Measurements from ENCODE around the gene GADD45GIP1. TPM values are rescaled to one million over a fixed set of nuclear protein-coding genes. Genes with fewer than 3 reads are reported as not detected.

Gene GADD45GIP1
- total RNA-seq, 3 donors from 2014 or later (not counting 1 experiment from before 2014, with no cell fraction given) = 5.3 to 7.1 (median 5.7) TPM

GRCh38 chr19:12937093-12937926 lies 19.7 kb downstream of the GADD45GIP1 start:
- ATAC-seq = no peak
- Mint-ChIP-seq H3K27ac (peak overlapping the region; percentile 96), H3K36me3 (no peaks in the 10 kb centered on the region), H3K27me3 (ENCODE audit: low read depth in 2 of 2) (no peaks in the 10 kb centered on the region), H3K4me1 (peaks cover 51 to 55% of the 10 kb centered on the region in 2 donors), H3K9me3 (no peaks in the 10 kb centered on the region), H3K4me3 (peak overlapping the region; percentile 96)
- DNase-seq = peak in 1 of 2 donors; percentile 46
- WGBS (ENCODE audit: insufficient coverage) = 13% methylated on average over 23 of the region's 23 CpGs
- H3K4me1 ChIP-seq (ENCODE audit: control insufficient read depth, insufficient read depth, low read length) = peaks cover 66% of the 10 kb centered on the region
- peak overlapping the region; percentile 66 for H3K27ac ChIP-seq (ENCODE audit: low read length)
- H3K27me3 ChIP-seq (ENCODE audit: control insufficient read depth, insufficient read depth, low read length) = no peaks in the 10 kb centered on the region
- peaks cover 29% of the 10 kb centered on the region for H3K36me3 ChIP-seq (ENCODE audit: control insufficient read depth, insufficient read depth, low read length)
- intact Hi-C loops (cut with micrococcal nuclease) = loop anchor here (5.0 kb wide), 1 partner anchor 145 kb away; the partner anchor contains the start of gene JUNB
- TF ChIP-seq, protein P1, sequence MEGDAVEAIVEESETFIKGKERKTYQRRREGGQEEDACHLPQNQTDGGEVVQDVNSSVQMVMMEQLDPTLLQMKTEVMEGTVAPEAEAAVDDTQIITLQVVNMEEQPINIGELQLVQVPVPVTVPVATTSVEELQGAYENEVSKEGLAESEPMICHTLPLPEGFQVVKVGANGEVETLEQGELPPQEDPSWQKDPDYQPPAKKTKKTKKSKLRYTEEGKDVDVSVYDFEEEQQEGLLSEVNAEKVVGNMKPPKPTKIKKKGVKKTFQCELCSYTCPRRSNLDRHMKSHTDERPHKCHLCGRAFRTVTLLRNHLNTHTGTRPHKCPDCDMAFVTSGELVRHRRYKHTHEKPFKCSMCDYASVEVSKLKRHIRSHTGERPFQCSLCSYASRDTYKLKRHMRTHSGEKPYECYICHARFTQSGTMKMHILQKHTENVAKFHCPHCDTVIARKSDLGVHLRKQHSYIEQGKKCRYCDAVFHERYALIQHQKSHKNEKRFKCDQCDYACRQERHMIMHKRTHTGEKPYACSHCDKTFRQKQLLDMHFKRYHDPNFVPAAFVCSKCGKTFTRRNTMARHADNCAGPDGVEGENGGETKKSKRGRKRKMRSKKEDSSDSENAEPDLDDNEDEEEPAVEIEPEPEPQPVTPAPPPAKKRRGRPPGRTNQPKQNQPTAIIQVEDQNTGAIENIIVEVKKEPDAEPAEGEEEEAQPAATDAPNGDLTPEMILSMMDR (IDR thresholded peaks at IDR 0.05) = no peak
- peak overlapping the region; percentile 50 for H3K4me3 ChIP-seq (ENCODE audit: low read length)
- no peaks in the 10 kb centered on the region for H3K9me3 ChIP-seq (ENCODE audit: control insufficient read depth, insufficient read depth, low read length)

- Mint-ChIP-seq H3K4me1 (peaks cover 51 to 58% of the 10 kb centered on the region in 2 donors), H3K36me3 (no peaks in the 10 kb centered on the region), H3K4me3 (no peak overlapping the region), H3K27ac (no peak overlapping the region), H3K9me3 (no peaks in the 10 kb centered on the region), H3K27me3 (ENCODE audit: low read depth in 2 of 2) (no peaks in the 10 kb centered on the region)
- WGBS (ENCODE audit: insufficient coverage) = 31% methylated on average over 6 of the region's 7 CpGs
- peaks cover 21% of the 10 kb centered on the region for H3K36me3 ChIP-seq (ENCODE audit: control insufficient read depth, insufficient read depth, low read length)
- DNase-seq (peak in 1 of 2 donors; percentile 28), ATAC-seq (no peak)
- H3K9me3 ChIP-seq (ENCODE audit: control insufficient read depth, insufficient read depth, low read length) = no peaks in the 10 kb centered on the region
- H3K4me1 ChIP-seq (ENCODE audit: control insufficient read depth, insufficient read depth, low read length) = peaks cover 69% of the 10 kb centered on the region
- TF ChIP-seq, protein P1 (IDR thresholded peaks at IDR 0.05) = no peak
- no peak overlapping the region for H3K27ac ChIP-seq (ENCODE audit: low read length)
- H3K4me3 ChIP-seq (ENCODE audit: low read length) = no peak overlapping the region
- no peaks in the 10 kb centered on the region for H3K27me3 ChIP-seq (ENCODE audit: control insufficient read depth, insufficient read depth, low read length)
- intact Hi-C loops (cut with micrococcal nuclease) = loop anchor here (5.0 kb wide), 1 partner anchor 144 kb away; the partner anchor contains the start of gene JUNB
Measured at GRCh38 chr19:12936582-12936981, 20.4 kb downstream of the GADD45GIP1 start.

DNA sequence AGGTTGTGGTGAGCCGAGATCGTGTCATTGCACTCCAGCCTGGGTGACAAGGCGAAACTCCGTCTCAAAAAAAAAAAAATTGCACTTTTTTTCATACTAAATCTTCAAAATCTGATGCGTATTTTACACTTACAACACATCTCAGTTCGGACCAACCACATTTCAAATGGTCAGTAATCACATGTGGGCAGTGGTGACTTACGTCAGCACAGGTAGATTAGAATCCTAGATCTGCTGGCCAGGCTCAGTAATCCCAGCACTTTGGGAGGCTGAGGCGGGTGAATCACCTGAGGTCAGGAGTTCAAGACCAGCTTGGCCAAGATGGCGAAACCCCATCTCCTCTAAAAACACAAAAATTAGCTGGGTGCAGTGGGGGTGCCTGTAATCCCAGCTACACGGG lies 22.0 kb downstream of the GADD45GIP1 start:
- TF ChIP-seq, protein P1 (IDR thresholded peaks at IDR 0.05) = no peak
- H3K9me3 Mint-ChIP-seq = no peaks in the 10 kb centered on the region
- Histone ChIP-seq H3K4me3 (ENCODE audit: low read length) (no peak overlapping the region), H3K27me3 (ENCODE audit: control insufficient read depth, insufficient read depth, low read length) (no peaks in the 10 kb centered on the region), H3K27ac (ENCODE audit: low read length) (no peak overlapping the region), H3K4me1 (ENCODE audit: control insufficient read depth, insufficient read depth, low read length) (peaks cover 54% of the 10 kb centered on the region), H3K9me3 (ENCODE audit: control insufficient read depth, insufficient read depth, low read length) (no peaks in the 10 kb centered on the region), H3K36me3 (ENCODE audit: control insufficient read depth, insufficient read depth, low read length) (peaks cover 11% of the 10 kb centered on the region)
- DNase-seq (no peak), ATAC-seq (no peak)
- H3K4me3 Mint-ChIP-seq = no peak overlapping the region
- H3K27ac Mint-ChIP-seq = no peak overlapping the region
- peaks cover 44 to 52% of the 10 kb centered on the region in 2 donors for H3K4me1 Mint-ChIP-seq
- 93% methylated on average over 9 of the region's 10 CpGs for WGBS (ENCODE audit: insufficient coverage)
- no peaks in the 10 kb centered on the region for H3K27me3 Mint-ChIP-seq (ENCODE audit: low read depth in 2 of 2)
- H3K36me3 Mint-ChIP-seq = no peaks in the 10 kb centered on the region
- intact Hi-C loops (cut with micrococcal nuclease) = loop anchor here (5.0 kb wide), 1 partner anchor 143 kb away; the partner anchor contains the start of gene JUNB

Data from natural killer cell (primary cell).